HEK293 (cell line): ENCODE results near the gene GALNS.

ENCODE experiments used
- CTCF ChIA-PET: fragments of 350-600 bp; formaldehyde crosslinking; extraction: SDS; loops from one replicate; lab custom pipeline; 2021; ENCODE audit warnings: antibody characterized with exemption; lab: Yijun Ruan, JAX
- POLR2A ChIA-PET: fragments of 300-600 bp; formaldehyde crosslinking; extraction: SDS; loops from one replicate; lab custom pipeline; 2020; ENCODE audit warnings: antibody characterized with exemption, inconsistent platforms; lab: Yijun Ruan, JAX
- H3K27ac ChIP-seq: fragments of 200-500 bp; sonication (Bioruptor generic); 2 replicates; pipeline ENCODE4 v1.5.1; 2014; ENCODE audit warnings: low read depth, low read length, control low read depth, inconsistent platforms; ENCODE audit errors: extremely low read depth
- H3K36me3 ChIP-seq, 2 experiments: fragments of 200-500 bp in 1 of 2; sonication (Bioruptor generic) in 1 of 2; 1 replicate in 1 of 2; 2 replicates in 1 of 2; pipeline ENCODE4 v1.5.1; 2014 to 2017; ENCODE audit warnings: inconsistent platforms in 2 of 2, low read length in 2 of 2; ENCODE audit not compliant: control insufficient read depth in 2 of 2, insufficient read depth in 1 of 2
- H3K4me1 ChIP-seq: fragments of 200-500 bp; sonication (Bioruptor generic); 2 replicates; pipeline ENCODE4 v1.5.1; 2014; ENCODE audit warnings: mild to moderate bottlenecking, low read length, inconsistent platforms; ENCODE audit not compliant: control insufficient read depth, insufficient read depth
- H3K4me3 ChIP-seq: 2 replicates; pipeline ENCODE4 v1.5.1; 2011; ENCODE audit warnings: low read depth, mild to moderate bottlenecking, control low read depth, low read length, moderate library complexity
- H3K9me3 ChIP-seq: fragments of 200-500 bp; sonication (Bioruptor generic); 2 replicates; pipeline ENCODE4 v1.5.1; 2014; ENCODE audit warnings: low read depth, low read length, inconsistent platforms; ENCODE audit not compliant: control insufficient read depth, insufficient read depth
- KLF10 ChIP-seq: fragments of 450-650 bp; IDR thresholded peaks from 2 replicates; pipeline ENCODE4 v1.5.1; 2018; ENCODE audit warnings: missing biosample characterization, mild to moderate bottlenecking, missing genetic modification characterization
- MYNN ChIP-seq: fragments of 450-650 bp; formaldehyde crosslinking; IDR thresholded peaks from 2 replicates; pipeline ENCODE4 v1.5.1; 2016; ENCODE audit warnings: missing biosample characterization, missing genetic modification characterization, borderline replicate concordance
- OVOL3 ChIP-seq: fragments of 450-650 bp; formaldehyde crosslinking; IDR thresholded peaks from 2 replicates; pipeline ENCODE4 v1.5.1; 2016; ENCODE audit warnings: missing biosample characterization, missing genetic modification characterization
- PRDM1 ChIP-seq: fragments of 450-650 bp; formaldehyde crosslinking; IDR thresholded peaks from 2 replicates; pipeline ENCODE4; 2016; ENCODE audit warnings: missing biosample characterization, missing genetic modification characterization
- ZNF146 ChIP-seq: fragments of 450-650 bp; formaldehyde crosslinking; IDR thresholded peaks from 2 replicates; pipeline ENCODE4 v1.5.1; 2016; ENCODE audit warnings: missing biosample characterization, missing genetic modification characterization
- ZNF202 ChIP-seq: fragments of 450-650 bp; formaldehyde crosslinking; IDR thresholded peaks from 2 replicates; pipeline ENCODE4 v1.5.1; 2016; ENCODE audit warnings: missing biosample characterization, missing genetic modification characterization, borderline replicate concordance
- ZNF223 ChIP-seq: fragments of 450-650 bp; formaldehyde crosslinking; IDR thresholded peaks from 2 replicates; pipeline ENCODE4 v1.5.1; 2016; ENCODE audit warnings: missing biosample characterization, missing genetic modification characterization
- ZNF311 ChIP-seq: fragments of 450-650 bp; formaldehyde crosslinking; IDR thresholded peaks from 2 replicates; pipeline ENCODE4 v1.5.1; 2017; ENCODE audit warnings: missing biosample characterization, missing genetic modification characterization, borderline replicate concordance
- ZNF394 ChIP-seq: fragments of 450-650 bp; formaldehyde crosslinking; IDR thresholded peaks from 2 replicates; pipeline ENCODE4 v1.5.1; 2016; ENCODE audit warnings: missing biosample characterization, missing genetic modification characterization, mild to moderate bottlenecking, moderate library complexity, borderline replicate concordance
- ZNF600 ChIP-seq: fragments of 450-650 bp; formaldehyde crosslinking; IDR thresholded peaks from 2 replicates; pipeline ENCODE4 v1.5.1; 2016; ENCODE audit warnings: missing biosample characterization, missing genetic modification characterization
- ZNF610 ChIP-seq: fragments of 450-650 bp; formaldehyde crosslinking; IDR thresholded peaks from 2 replicates; pipeline ENCODE4 v1.5.1; 2016; ENCODE audit warnings: missing biosample characterization, missing genetic modification characterization, borderline replicate concordance
- ZNF658 ChIP-seq: fragments of 450-650 bp; formaldehyde crosslinking; IDR thresholded peaks from 2 replicates; pipeline ENCODE4; 2016; ENCODE audit warnings: missing biosample characterization, missing genetic modification characterization
- ZNF776 ChIP-seq: fragments of 450-650 bp; formaldehyde crosslinking; IDR thresholded peaks from 2 replicates; pipeline ENCODE4 v1.5.0; 2017; ENCODE audit warnings: missing biosample characterization, missing genetic modification characterization, borderline replicate concordance
- ZNF777 ChIP-seq: fragments of 450-650 bp; formaldehyde crosslinking; IDR thresholded peaks from 2 replicates; pipeline ENCODE4 v1.5.1; 2017; ENCODE audit warnings: missing biosample characterization, missing genetic modification characterization, borderline replicate concordance
- TF ChIP-seq, protein P1 (sequence below): fragments of 450-650 bp; formaldehyde crosslinking; IDR thresholded peaks from 2 replicates; pipeline ENCODE4 v1.5.1; 2016; ENCODE audit warnings: missing biosample characterization, missing genetic modification characterization
- TF ChIP-seq, protein P2 (sequence below): fragments of 450-650 bp; formaldehyde crosslinking; IDR thresholded peaks from 2 replicates; pipeline ENCODE4 v1.5.1; 2017; ENCODE audit warnings: missing biosample characterization, missing genetic modification characterization
- TF ChIP-seq, protein P3 (sequence below): fragments of 450-650 bp; formaldehyde crosslinking; IDR thresholded peaks from 2 replicates; pipeline ENCODE4 v1.5.1; 2016; ENCODE audit warnings: missing biosample characterization, missing genetic modification characterization

The GALNS gene

DNA sequence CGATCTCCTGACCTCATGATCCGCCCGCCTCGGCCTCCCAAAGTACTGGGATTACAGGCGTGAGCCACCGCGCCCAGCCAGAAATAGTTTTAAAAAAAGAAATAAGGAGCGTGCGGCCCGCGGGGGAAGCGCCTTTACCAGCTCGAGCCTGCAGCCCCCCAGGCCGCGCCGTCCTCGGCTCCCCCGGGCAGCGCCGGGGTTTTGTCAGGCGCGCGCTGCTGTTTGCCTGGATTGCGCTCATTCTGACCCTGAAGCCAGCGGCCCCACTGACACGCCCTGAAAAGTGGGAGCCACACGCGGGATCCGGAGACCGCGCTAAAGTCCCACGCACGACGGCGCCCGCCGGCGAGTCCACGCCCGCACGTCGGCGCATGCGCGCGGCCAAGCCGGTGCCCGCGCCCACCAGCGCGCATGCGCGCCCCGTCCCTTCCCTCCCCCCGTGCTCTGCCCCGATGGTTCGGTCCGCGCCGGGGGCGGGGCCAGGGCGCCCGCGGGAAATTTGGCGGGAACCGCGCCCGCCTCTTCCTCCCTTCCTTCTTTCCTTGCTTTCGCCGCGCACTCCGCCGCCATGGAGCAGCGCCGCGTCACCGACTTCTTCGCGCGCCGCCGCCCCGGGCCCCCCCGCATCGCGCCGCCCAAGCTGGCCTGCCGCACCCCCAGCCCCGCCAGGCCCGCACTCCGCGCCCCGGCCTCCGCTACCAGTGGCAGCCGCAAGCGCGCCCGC is 53.3 kb downstream of the GALNS start, which contains the start of gene CDT1 (continued):
- TF ChIP-seq, protein P1, sequence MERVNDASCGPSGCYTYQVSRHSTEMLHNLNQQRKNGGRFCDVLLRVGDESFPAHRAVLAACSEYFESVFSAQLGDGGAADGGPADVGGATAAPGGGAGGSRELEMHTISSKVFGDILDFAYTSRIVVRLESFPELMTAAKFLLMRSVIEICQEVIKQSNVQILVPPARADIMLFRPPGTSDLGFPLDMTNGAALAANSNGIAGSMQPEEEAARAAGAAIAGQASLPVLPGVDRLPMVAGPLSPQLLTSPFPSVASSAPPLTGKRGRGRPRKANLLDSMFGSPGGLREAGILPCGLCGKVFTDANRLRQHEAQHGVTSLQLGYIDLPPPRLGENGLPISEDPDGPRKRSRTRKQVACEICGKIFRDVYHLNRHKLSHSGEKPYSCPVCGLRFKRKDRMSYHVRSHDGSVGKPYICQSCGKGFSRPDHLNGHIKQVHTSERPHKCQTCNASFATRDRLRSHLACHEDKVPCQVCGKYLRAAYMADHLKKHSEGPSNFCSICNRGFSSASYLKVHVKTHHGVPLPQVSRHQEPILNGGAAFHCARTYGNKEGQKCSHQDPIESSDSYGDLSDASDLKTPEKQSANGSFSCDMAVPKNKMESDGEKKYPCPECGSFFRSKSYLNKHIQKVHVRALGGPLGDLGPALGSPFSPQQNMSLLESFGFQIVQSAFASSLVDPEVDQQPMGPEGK (tag by site-specific recombination): peak; percentile 70
- TF ChIP-seq ZNF311 (tag by site-specific recombination): no peak
- TF ChIP-seq ZNF202: no peak
- 0 out of 2 replicates have a peak, but pooled peaks have one; percentile 13 for TF ChIP-seq PRDM1 (tag by site-specific recombination)
- no peak for TF ChIP-seq ZNF600 (tag by site-specific recombination)
- TF ChIP-seq ZNF146 (tag by site-specific recombination): no peak
- TF ChIP-seq, protein P2, sequence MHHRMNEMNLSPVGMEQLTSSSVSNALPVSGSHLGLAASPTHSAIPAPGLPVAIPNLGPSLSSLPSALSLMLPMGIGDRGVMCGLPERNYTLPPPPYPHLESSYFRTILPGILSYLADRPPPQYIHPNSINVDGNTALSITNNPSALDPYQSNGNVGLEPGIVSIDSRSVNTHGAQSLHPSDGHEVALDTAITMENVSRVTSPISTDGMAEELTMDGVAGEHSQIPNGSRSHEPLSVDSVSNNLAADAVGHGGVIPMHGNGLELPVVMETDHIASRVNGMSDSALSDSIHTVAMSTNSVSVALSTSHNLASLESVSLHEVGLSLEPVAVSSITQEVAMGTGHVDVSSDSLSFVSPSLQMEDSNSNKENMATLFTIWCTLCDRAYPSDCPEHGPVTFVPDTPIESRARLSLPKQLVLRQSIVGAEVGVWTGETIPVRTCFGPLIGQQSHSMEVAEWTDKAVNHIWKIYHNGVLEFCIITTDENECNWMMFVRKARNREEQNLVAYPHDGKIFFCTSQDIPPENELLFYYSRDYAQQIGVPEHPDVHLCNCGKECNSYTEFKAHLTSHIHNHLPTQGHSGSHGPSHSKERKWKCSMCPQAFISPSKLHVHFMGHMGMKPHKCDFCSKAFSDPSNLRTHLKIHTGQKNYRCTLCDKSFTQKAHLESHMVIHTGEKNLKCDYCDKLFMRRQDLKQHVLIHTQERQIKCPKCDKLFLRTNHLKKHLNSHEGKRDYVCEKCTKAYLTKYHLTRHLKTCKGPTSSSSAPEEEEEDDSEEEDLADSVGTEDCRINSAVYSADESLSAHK (tag by site-specific recombination): no peak
- peak; percentile 73; the same call in 1 of the 2 replicates for TF ChIP-seq ZNF777
- TF ChIP-seq ZNF658 (tag by site-specific recombination): no peak
- 0 out of 2 replicates have a peak, but pooled peaks have one; percentile 36 for TF ChIP-seq ZNF610 (tag by site-specific recombination)
- no peak for TF ChIP-seq ZNF223 (tag by site-specific recombination)
- TF ChIP-seq OVOL3 (tag by site-specific recombination): no peak

DNA sequence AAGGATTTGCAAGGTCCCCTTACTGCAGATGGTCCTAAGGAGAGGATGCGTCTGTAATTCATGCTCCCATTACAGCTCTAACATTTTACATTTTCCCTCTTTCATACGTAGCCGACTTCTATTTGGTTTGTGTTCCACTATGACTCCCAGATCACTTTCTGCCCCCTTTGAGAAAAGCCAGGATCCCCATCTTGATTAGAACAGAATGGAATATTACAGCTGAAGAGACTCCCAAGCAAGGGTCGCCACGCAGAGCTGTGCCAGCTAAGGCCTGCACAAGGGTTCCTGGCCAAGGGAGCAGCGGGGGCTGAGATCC is 56.5 kb downstream of the GALNS start:
- Histone ChIP-seq H3K9me3 (no peaks in the 10 kb centered on the region), H3K36me3 (peaks cover 0 to 22% of the 10 kb centered on the region in 2 experiments; a peak in 1 of 3 replicates), H3K4me3 (no peak overlapping the region)
- ChIA-PET POLR2A (interaction anchor here (1.3 to 3.6 kb wide), 5 partner anchors 10 to 63 kb away, joined by 3 to 33 read pairs (median 6); partner anchors contain the start of genes APRT and PIEZO1), CTCF (interaction anchor here (0.6 to 3.3 kb wide), 6 partner anchors 13 to 367 kb away, joined by 3 to 18 read pairs (median 4); partner anchors contain the start of genes GALNS and TRAPPC2L)
- TF ChIP-seq KLF10 (no peak), ZNF776 (no peak), MYNN (tag by site-specific recombination) (no peak), ZNF394 (tag by site-specific recombination) (no peak)
- TF ChIP-seq, protein P3, sequence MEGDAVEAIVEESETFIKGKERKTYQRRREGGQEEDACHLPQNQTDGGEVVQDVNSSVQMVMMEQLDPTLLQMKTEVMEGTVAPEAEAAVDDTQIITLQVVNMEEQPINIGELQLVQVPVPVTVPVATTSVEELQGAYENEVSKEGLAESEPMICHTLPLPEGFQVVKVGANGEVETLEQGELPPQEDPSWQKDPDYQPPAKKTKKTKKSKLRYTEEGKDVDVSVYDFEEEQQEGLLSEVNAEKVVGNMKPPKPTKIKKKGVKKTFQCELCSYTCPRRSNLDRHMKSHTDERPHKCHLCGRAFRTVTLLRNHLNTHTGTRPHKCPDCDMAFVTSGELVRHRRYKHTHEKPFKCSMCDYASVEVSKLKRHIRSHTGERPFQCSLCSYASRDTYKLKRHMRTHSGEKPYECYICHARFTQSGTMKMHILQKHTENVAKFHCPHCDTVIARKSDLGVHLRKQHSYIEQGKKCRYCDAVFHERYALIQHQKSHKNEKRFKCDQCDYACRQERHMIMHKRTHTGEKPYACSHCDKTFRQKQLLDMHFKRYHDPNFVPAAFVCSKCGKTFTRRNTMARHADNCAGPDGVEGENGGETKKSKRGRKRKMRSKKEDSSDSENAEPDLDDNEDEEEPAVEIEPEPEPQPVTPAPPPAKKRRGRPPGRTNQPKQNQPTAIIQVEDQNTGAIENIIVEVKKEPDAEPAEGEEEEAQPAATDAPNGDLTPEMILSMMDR (tag by site-specific recombination): no peak
- TF ChIP-seq, all 188 proteins: peak for 0
- peaks cover 3% of the 10 kb centered on the region; the same call in 1 of the 2 replicates for H3K4me1 ChIP-seq
- no peak overlapping the region for H3K27ac ChIP-seq
